ENCODE results near the gene TBC1D26. TPM values are rescaled to one million over a fixed set of nuclear protein-coding genes. Genes with fewer than 3 reads are reported as not detected.
"Not testable (repeated sequence)": the region's sequence is repeated elsewhere in the genome, so short reads cannot be mapped to it uniquely, and the experiment has no call there.

Gene TBC1D26
- total RNA-seq (2014; rRNA removed) = not detected in 2 replicates
- Bru-seq, nascent RNA = not detected
- percentile 8 among the genes with signal in this experiment for BruChase-seq, experiment 1, labeled RNA remaining after a 6-hour chase
- percentile 29 among the genes with signal in this experiment for BruChase-seq, experiment 2, labeled RNA remaining after a 2-hour chase
- long read RNA-seq = 0 reads

DNA sequence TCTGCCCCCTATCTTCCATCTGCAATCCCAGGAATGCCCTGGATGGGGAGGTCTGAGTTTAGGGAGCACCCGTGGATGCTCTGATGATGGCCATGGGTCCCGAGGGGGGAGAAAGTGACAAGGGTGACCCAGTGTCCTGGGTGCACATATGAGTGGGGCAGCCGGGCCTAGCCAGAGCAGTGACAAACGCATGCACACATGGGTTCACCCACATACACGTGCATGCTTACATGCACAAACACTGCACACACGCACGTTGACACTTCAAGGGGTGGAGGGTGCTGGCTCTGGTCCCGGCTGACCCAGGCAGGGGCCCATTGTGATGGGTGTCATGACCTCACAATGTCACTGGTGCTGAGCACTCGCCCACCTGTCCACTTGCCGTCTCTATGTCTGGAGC is at the start of gene TBC1D26:
Gene TBC1D26 (plus strand): TSS at position 384 of the 400 bp plus-strand sequence. CDS start 3,066 bp downstream, outside the sequence.
- H3K79me2 ChIP-seq (ENCODE audit: low read length); H3K27me3 ChIP-seq (ENCODE audit: low read length); BruUV-seq (replicated peaks); H3K4me3 ChIP-seq (ENCODE audit: low read length); H3K36me3 ChIP-seq (ENCODE audit: low read depth, low read length); H3K4me1 ChIP-seq (ENCODE audit: insufficient read depth, low read length); H3K9ac ChIP-seq (ENCODE audit: low read length); H3F3A ChIP-seq (ENCODE audit: low read length, unreplicated experiment); POLR2A ChIA-PET (ENCODE audit: unreplicated experiment); H3K9me3 ChIP-seq (ENCODE audit: low read length); H4K20me1 ChIP-seq (ENCODE audit: low read length); H3K4me2 ChIP-seq (ENCODE audit: low read length); ATAC-seq; H3K27ac ChIP-seq (ENCODE audit: low read length); DNase-seq; CTCF ChIA-PET; H3K9me2 ChIP-seq (replicated peaks; ENCODE audit: low read length); intact Hi-C loops (cut with micrococcal nuclease); H2AFZ ChIP-seq (ENCODE audit: low read length): not testable (repeated sequence)

DNA sequence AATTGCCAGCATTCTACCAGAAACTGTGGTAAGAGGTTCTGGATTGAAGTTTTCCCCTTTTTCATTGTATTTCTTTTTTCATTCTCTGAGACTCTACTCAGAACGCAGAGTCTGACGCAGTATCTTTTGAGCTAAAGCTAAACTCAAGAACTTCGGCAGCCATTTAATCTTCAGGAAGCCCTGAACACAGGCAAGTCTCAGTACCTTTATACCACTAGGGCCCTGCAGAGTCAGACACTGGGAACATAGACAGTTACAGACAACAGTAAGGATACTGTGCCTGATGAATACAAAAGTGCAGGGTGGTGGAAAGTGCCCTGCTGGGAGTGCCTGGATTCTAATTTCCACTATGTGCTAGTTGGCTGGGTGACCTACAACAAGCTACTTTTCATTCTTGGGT is 48.9 kb upstream of the TBC1D26 start:
- H4K20me1 ChIP-seq (ENCODE audit: low read length); H3K9ac ChIP-seq (ENCODE audit: low read length); H3K27ac ChIP-seq (ENCODE audit: low read length); ATAC-seq; H3K27me3 ChIP-seq (ENCODE audit: low read length); DNase-seq; H3F3A ChIP-seq (ENCODE audit: low read length, unreplicated experiment); BruUV-seq (replicated peaks); H2AFZ ChIP-seq (ENCODE audit: low read length); H3K9me3 ChIP-seq (ENCODE audit: low read length); H3K9me2 ChIP-seq (replicated peaks; ENCODE audit: low read length); CTCF ChIA-PET; intact Hi-C loops (cut with micrococcal nuclease); POLR2A ChIA-PET (ENCODE audit: unreplicated experiment); H3K36me3 ChIP-seq (ENCODE audit: low read depth, low read length): not testable (repeated sequence)
- H3K4me3 ChIP-seq (ENCODE audit: low read length) = peak overlapping the region; percentile 81; the same call in 1 of the 2 replicates
- peaks cover 16% of the 10 kb centered on the region for H3K4me1 ChIP-seq (ENCODE audit: insufficient read depth, low read length)
- H3K4me2 ChIP-seq (ENCODE audit: low read length) = peak overlapping the region; percentile 91
- H3K79me2 ChIP-seq (ENCODE audit: low read length) = peaks cover 18% of the 10 kb centered on the region; the same call in 1 of the 2 replicates

DNA sequence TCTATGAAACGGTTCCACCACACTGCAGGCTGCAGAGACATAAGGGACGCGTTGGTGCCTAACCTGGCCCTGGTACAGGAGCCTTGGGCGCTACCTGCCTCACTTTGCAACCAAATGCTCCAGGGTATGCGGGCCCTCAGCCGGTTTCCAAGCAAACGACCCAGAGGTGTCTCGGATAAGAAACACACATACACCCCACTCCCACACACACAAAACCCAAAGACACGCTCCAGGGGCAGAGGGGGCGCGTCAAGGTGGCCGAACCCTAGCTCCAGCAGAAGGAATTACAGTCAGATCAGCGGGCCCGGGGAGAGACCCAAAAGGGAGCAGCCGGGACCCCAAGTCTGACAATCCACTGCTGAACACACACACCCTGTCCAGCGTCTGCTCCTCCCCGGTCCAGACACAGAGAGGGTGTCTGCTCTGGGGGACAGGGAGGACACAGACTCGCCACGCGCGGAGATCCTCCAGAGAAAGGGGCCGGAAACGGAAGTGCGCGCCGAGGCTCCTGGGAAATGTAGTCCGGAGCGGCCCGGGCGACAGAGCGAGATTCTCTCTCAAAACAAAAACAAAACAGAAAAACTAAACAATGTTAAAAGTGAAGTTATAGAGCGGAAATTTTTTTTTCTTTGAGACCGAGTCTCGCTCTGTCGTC is 48.1 kb upstream of the TBC1D26 start, which contains the start of gene TRIM16:
Gene TRIM16 (minus strand): TSS at position 488 of the 655 bp plus-strand sequence. CDS start 32,702 bp downstream, outside the sequence.
- Histone ChIP-seq H3K79me2 (ENCODE audit: low read length) (peaks cover 18% of the 10 kb centered on the region; the same call in 1 of the 2 replicates), H3K9ac (ENCODE audit: low read length) (peak within 1 kb of the TSS; percentile 87), H3K27ac (ENCODE audit: low read length) (peak within 1 kb of the TSS; percentile 19; the same call in 1 of the 2 replicates), H3K4me1 (ENCODE audit: insufficient read depth, low read length) (peaks cover 16% of the 10 kb centered on the region), H3K4me3 (ENCODE audit: low read length) (peak within 1 kb of the TSS; percentile 81), H2AFZ (ENCODE audit: low read length) (peak within 1 kb of the TSS; percentile 97), H3K4me2 (ENCODE audit: low read length) (peak within 1 kb of the TSS; percentile 91)
- TF ChIP-seq, protein P1, sequence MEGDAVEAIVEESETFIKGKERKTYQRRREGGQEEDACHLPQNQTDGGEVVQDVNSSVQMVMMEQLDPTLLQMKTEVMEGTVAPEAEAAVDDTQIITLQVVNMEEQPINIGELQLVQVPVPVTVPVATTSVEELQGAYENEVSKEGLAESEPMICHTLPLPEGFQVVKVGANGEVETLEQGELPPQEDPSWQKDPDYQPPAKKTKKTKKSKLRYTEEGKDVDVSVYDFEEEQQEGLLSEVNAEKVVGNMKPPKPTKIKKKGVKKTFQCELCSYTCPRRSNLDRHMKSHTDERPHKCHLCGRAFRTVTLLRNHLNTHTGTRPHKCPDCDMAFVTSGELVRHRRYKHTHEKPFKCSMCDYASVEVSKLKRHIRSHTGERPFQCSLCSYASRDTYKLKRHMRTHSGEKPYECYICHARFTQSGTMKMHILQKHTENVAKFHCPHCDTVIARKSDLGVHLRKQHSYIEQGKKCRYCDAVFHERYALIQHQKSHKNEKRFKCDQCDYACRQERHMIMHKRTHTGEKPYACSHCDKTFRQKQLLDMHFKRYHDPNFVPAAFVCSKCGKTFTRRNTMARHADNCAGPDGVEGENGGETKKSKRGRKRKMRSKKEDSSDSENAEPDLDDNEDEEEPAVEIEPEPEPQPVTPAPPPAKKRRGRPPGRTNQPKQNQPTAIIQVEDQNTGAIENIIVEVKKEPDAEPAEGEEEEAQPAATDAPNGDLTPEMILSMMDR (conservative IDR thresholded peaks at IDR 0.05; ENCODE audit: low read depth, low read length) = peak; percentile 42; the same call in 1 of the 2 replicates
- H3K9me2 ChIP-seq (replicated peaks; ENCODE audit: low read length); POLR2A ChIA-PET (ENCODE audit: unreplicated experiment); H3F3A ChIP-seq (ENCODE audit: low read length, unreplicated experiment); H4K20me1 ChIP-seq (ENCODE audit: low read length); H3K36me3 ChIP-seq (ENCODE audit: low read depth, low read length); H3K9me3 ChIP-seq (ENCODE audit: low read length); H3K27me3 ChIP-seq (ENCODE audit: low read length); CTCF ChIA-PET: not testable (repeated sequence)
- intact Hi-C loops (cut with micrococcal nuclease) = loop anchor here (2.0 kb wide), 1 partner anchor 33 kb away; no protein-coding TSS in a partner anchor
- ATAC-seq (peak; percentile 97), DNase-seq (peak; percentile 70)
- BruUV-seq (replicated peaks) = TSS peak; percentile 80

DNA sequence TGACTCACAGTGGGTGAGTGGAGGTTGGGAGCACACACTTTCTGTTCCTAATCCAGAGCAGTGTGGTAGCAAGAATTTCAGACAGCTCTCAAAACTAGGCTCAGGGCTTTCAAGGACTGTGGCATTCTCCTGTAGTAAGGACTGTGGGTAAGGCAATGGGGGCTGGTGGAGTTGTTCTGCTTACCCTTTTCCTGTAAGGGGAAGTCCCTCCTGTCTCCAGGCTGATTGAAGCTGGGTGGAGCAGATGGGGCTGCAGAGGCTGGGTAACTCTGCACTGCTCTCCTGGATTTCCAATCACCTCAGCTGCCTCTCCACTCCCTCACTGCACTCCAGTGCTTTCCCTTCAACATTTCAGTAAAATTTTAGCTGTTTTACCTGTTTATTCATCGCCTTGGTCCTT is 44.6 kb upstream of the TBC1D26 start:
- H3K4me3 ChIP-seq (ENCODE audit: low read length); H3K9ac ChIP-seq (ENCODE audit: low read length); CTCF ChIA-PET; H3F3A ChIP-seq (ENCODE audit: low read length, unreplicated experiment); BruUV-seq (replicated peaks); intact Hi-C loops (cut with micrococcal nuclease); H3K4me2 ChIP-seq (ENCODE audit: low read length); H2AFZ ChIP-seq (ENCODE audit: low read length); H4K20me1 ChIP-seq (ENCODE audit: low read length); H3K9me2 ChIP-seq (replicated peaks; ENCODE audit: low read length); H3K27ac ChIP-seq (ENCODE audit: low read length); H3K9me3 ChIP-seq (ENCODE audit: low read length); POLR2A ChIA-PET (ENCODE audit: unreplicated experiment); ATAC-seq; DNase-seq; H3K36me3 ChIP-seq (ENCODE audit: low read depth, low read length); H3K27me3 ChIP-seq (ENCODE audit: low read length): not testable (repeated sequence)
- Histone ChIP-seq H3K4me1 (ENCODE audit: insufficient read depth, low read length) (peaks cover 12% of the 10 kb centered on the region), H3K79me2 (ENCODE audit: low read length) (peaks cover 15% of the 10 kb centered on the region; the same call in 1 of the 2 replicates)

DNA sequence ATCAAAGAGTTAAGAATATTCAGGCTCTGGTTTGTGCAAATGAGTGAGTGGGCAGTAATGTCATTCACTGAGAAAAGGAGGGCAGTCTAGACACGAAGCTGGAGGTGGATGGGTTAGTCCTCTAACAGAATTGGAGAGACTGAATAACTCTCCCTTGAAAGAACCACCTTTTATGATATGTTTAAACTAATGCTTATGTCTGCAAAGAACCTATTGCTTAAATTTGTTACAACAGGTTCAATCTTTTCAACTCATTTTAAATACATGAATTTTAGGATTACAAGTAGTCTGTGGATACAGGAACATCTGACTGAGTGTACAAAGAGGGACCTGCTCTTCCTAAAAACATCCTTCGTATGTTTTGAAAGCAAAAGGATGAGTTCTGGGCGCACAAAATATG is 33.1 kb upstream of the TBC1D26 start:
- peak overlapping the region; percentile 77 for H3K4me2 ChIP-seq (ENCODE audit: low read length)
- peak; percentile 12 for ATAC-seq
- H3K79me2 ChIP-seq (ENCODE audit: low read length); intact Hi-C loops (cut with micrococcal nuclease); H3K27me3 ChIP-seq (ENCODE audit: low read length); POLR2A ChIA-PET (ENCODE audit: unreplicated experiment); H3K27ac ChIP-seq (ENCODE audit: low read length); H4K20me1 ChIP-seq (ENCODE audit: low read length); H3F3A ChIP-seq (ENCODE audit: low read length, unreplicated experiment); H3K4me1 ChIP-seq (ENCODE audit: insufficient read depth, low read length); CTCF ChIA-PET; H3K9me2 ChIP-seq (replicated peaks; ENCODE audit: low read length); H3K9me3 ChIP-seq (ENCODE audit: low read length): not testable (repeated sequence)
- peak overlapping the region; percentile 85 for H3K4me3 ChIP-seq (ENCODE audit: low read length)
- BruUV-seq (replicated peaks) = TSS peak; percentile 72
- peak overlapping the region; percentile 63 for H3K9ac ChIP-seq (ENCODE audit: low read length)
- peak overlapping the region; percentile 87 for H2AFZ ChIP-seq (ENCODE audit: low read length)
- peak; percentile 10 for DNase-seq
- peaks cover 16% of the 10 kb centered on the region for H3K36me3 ChIP-seq (ENCODE audit: low read depth, low read length)

DNA sequence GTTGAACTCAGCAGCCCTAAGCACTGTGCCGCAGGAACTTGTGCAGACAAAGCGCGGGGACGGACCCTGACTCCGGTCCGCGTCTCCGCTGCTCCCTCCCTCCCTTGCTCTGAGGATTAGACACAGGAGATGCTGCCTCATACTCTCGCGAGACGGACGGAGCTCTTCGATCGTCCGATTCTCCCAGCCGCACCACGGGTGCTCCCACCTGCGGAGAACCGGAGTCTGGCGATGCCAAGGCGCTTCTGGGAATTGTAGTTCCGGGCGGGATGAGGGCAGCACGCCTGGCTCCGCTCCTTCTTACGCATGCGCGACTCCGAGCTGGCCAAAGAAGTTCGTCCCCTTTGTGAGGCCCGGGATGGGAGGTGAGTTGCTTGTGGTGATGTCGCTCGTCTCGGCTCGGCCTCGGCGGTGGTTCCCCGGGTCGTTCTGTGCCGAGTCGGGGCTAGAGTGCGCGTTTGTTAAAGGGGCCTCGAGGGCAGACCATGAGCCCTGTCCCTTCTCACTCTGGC is 32.6 kb upstream of the TBC1D26 start, which contains the start of gene ZNF286A:
Gene ZNF286A (plus strand): TSS at position 340 of the 512 bp plus-strand sequence. CDS start 578 bp downstream, outside the sequence.
- H3K4me1 ChIP-seq (ENCODE audit: insufficient read depth, low read length); BruUV-seq (replicated peaks); H3K79me2 ChIP-seq (ENCODE audit: low read length); H4K20me1 ChIP-seq (ENCODE audit: low read length); H3K27ac ChIP-seq (ENCODE audit: low read length); H3F3A ChIP-seq (ENCODE audit: low read length, unreplicated experiment); CTCF ChIA-PET; intact Hi-C loops (cut with micrococcal nuclease); H3K27me3 ChIP-seq (ENCODE audit: low read length); H3K9me2 ChIP-seq (replicated peaks; ENCODE audit: low read length); H3K9me3 ChIP-seq (ENCODE audit: low read length): not testable (repeated sequence)
- peak; percentile 99 for ATAC-seq
- Histone ChIP-seq H3K4me3 (ENCODE audit: low read length) (peak within 1 kb of the TSS; percentile 85), H3K4me2 (ENCODE audit: low read length) (peak within 1 kb of the TSS; percentile 77), H3K36me3 (ENCODE audit: low read depth, low read length) (peaks cover 19% of the 10 kb centered on the region), H2AFZ (ENCODE audit: low read length) (peak within 1 kb of the TSS; percentile 92), H3K9ac (ENCODE audit: low read length) (peak within 1 kb of the TSS; percentile 79)
- POLR2A ChIA-PET (ENCODE audit: unreplicated experiment) = interaction anchor here (0.7 kb wide), 1 partner anchor 406 kb away, joined by 5 read pairs; no protein-coding TSS in a partner anchor
- peak; percentile 100 for DNase-seq
